B cell (primary cell): ENCODE measurements around the gene TXNDC5. TPM values are rescaled to one million over a fixed set of nuclear protein-coding genes. Genes with fewer than 3 reads are reported as not detected.

Experiments
- ATAC-seq: fragments of 200-7000 bp; cut with Tn5 transposase; one replicate; pipeline ENCODE4 v1.10.0; 2021; ENCODE audit warnings: low read depth, mild to moderate bottlenecking, moderate number of reproducible peaks, moderate library complexity
- CTCF ChIA-PET: fragments of 350-600 bp; sonication (Branson Sonifier 250); formaldehyde crosslinking; loops from one replicate; lab custom pipeline; 2021; ENCODE audit warnings: antibody characterized with exemption, inconsistent platforms; lab: Charles Lee
- POLR2A ChIA-PET: fragments of 350-600 bp; sonication (Branson Sonifier 250); formaldehyde crosslinking; loops from one replicate; lab custom pipeline; 2021; ENCODE audit warnings: antibody characterized with exemption; lab: Charles Lee
- DNase-seq: peaks from one replicate; pipeline ENCODE4 v3.0.0; 2013
- H2AFZ ChIP-seq: 2 replicates; pipeline ENCODE4 v1.6.1; 2012; ENCODE audit warnings: mild to moderate bottlenecking, low read depth, low read length; ENCODE audit not compliant: insufficient read depth, poor library complexity, severe bottlenecking
- H3K27ac ChIP-seq, 2 donors: 1 replicate in 1 of 2; 2 replicates in 1 of 2; pipeline ENCODE4 v1.5.1; 2012 to 2013; ENCODE audit warnings: low read length in 2 of 2, mild to moderate bottlenecking in 2 of 2, moderate library complexity in 1 of 2
- H3K27me3 ChIP-seq, 4 experiments: fragments of 200-600 bp in 1 of 4; sonication (generic) in 1 of 4; replicated peaks in 1 of 4; 1 replicate in 2 of 4; 2 replicates in 2 of 4; pipeline versions ENCODE4 v1.6.1 to v1.7.0; 2013 to 2016; ENCODE audit warnings: low read length in 3 of 4, mild to moderate bottlenecking in 2 of 4, mixed read lengths in 1 of 4, moderate library complexity in 1 of 4; ENCODE audit not compliant: insufficient read depth in 4 of 4, control insufficient read depth in 3 of 4; ENCODE audit errors: control extremely low read depth in 1 of 4
- H3K36me3 ChIP-seq, 2 experiments: replicated peaks in 1 of 2; 1 replicate in 1 of 2; 2 replicates in 1 of 2; pipeline versions ENCODE4 v1.6.1 to v1.7.1; 2013; ENCODE audit warnings: low read length in 1 of 2; ENCODE audit not compliant: insufficient read depth in 2 of 2, control insufficient read depth in 1 of 2; ENCODE audit errors: control extremely low read depth in 1 of 2, extremely low read depth in 1 of 2
- H3K4me1 ChIP-seq, 2 donors: fragments of 200-600 bp in 1 of 2; sonication (generic) in 1 of 2; 1 replicate in 1 of 2; 2 replicates in 1 of 2; pipeline versions ENCODE4 v1.5.1 to v1.6.1; 2013 to 2017; ENCODE audit warnings: low read length in 2 of 2; ENCODE audit not compliant: control insufficient read depth in 2 of 2, insufficient read depth in 2 of 2
- H3K4me2 ChIP-seq: replicated peaks from 2 replicates; pipeline ENCODE3; 2012; ENCODE audit warnings: mild to moderate bottlenecking, low read depth, low read length; ENCODE audit not compliant: poor library complexity, severe bottlenecking
- H3K4me3 ChIP-seq, 5 experiments: fragments of 200-600 bp in 1 of 5; sonication (generic) in 1 of 5; 1 replicate in 3 of 5; 2 replicates in 2 of 5; pipeline versions ENCODE4 v1.5.1 to v1.7.0; 2011 to 2016; ENCODE audit warnings: low read length in 4 of 5, mild to moderate bottlenecking in 4 of 5, low read depth in 2 of 5, control low read depth in 1 of 5, moderate library complexity in 1 of 5; ENCODE audit not compliant: insufficient read depth in 1 of 5; ENCODE audit errors: control extremely low read depth in 1 of 5, extremely low read depth in 1 of 5
- H3K79me2 ChIP-seq: fragments of 200-600 bp; sonication (generic); one replicate; pipeline ENCODE4 v1.6.0; 2016; ENCODE audit warnings: low read length; ENCODE audit not compliant: control insufficient read depth, insufficient read depth
- H3K9ac ChIP-seq: fragments of 200-600 bp; sonication (generic); 2 replicates; pipeline ENCODE4 v1.6.1; 2017; ENCODE audit warnings: mild to moderate bottlenecking, low read length, moderate library complexity
- H3K9me3 ChIP-seq, 3 donors: one replicate each; pipeline versions ENCODE4 v1.6.1 to v1.7.1; 2013; ENCODE audit warnings: low read length in 2 of 3; ENCODE audit not compliant: control insufficient read depth in 2 of 3, insufficient read depth in 1 of 3; ENCODE audit errors: control extremely low read depth in 1 of 3
- H4K20me1 ChIP-seq: 2 replicates; pipeline ENCODE4 v1.6.0; 2012; ENCODE audit warnings: mild to moderate bottlenecking, low read length; ENCODE audit not compliant: insufficient read depth, control insufficient read depth, poor library complexity, severe bottlenecking
- H3K27ac Mint-ChIP-seq: one replicate; pipeline ENCODE4 v1.8.0; 2021; ENCODE audit warnings: mixed read lengths
- H3K27me3 Mint-ChIP-seq: one replicate; pipeline ENCODE4 v1.8.0; 2021; ENCODE audit warnings: mixed read lengths
- H3K4me1 Mint-ChIP-seq: one replicate; pipeline ENCODE4 v1.8.0; 2021; ENCODE audit warnings: mixed read lengths
- H3K4me3 Mint-ChIP-seq: one replicate; pipeline ENCODE4 v1.8.0; 2021; ENCODE audit warnings: mixed read lengths
- H3K9me3 Mint-ChIP-seq: one replicate; pipeline ENCODE4 v1.8.0; 2022; ENCODE audit warnings: mixed read lengths; ENCODE audit not compliant: insufficient read depth
- CTCF ChIP-seq: fragments of 200-600 bp; IDR thresholded peaks from one replicate; pipeline ENCODE4 v1.8.0; 2022; ENCODE audit warnings: antibody characterized with exemption, mild to moderate bottlenecking
- EZH2 ChIP-seq: IDR thresholded peaks from 2 replicates; pipeline ENCODE4 v1.6.1; 2012; ENCODE audit warnings: borderline replicate concordance, low read depth, mild to moderate bottlenecking, moderate library complexity, low read length; ENCODE audit not compliant: insufficient read depth, poor library complexity, severe bottlenecking
- WGBS: methylation state at CpG from one replicate; pipeline ENCODE4 v1.1.5; 2013; ENCODE audit warnings: missing lambda C conversion rate; ENCODE audit not compliant: insufficient coverage; 5-methylcytosine and 5-hydroxymethylcytosine counted together
- intact Hi-C: fragments of 100-400 bp; cut with micrococcal nuclease; formaldehyde crosslinking; loops from one replicate; pipeline ENCODE4 v1.10.0; 2022
- polyA plus RNA-seq: library from polyadenylated mRNA; depleted of rRNA; stranded (reverse); fragments of >200 nt; gene quantifications from 2 replicates; pipeline ENCODE4 v1.2.3, GENCODE V29; 2012
- total RNA-seq, 2 donors: library from RNA; stranded (reverse); fragments of 120-200 nt in 1 of 2; gene quantifications; 1 replicate in 1 of 2; 2 replicates in 1 of 2; pipeline versions ENCODE4 v1.2.3 to v1.2.4, GENCODE V29; 2013 to 2022

TXNDC5 gene
- total and polyA plus RNA-seq, 2 donors (not counting 1 experiment from before 2014, with no cell fraction given): 62.6 to 91.9 TPM

GRCh38 chr6:7888587-7889357 is 21.8 kb downstream of the TXNDC5 start:
- peaks cover 0 to 99% of the 10 kb centered on the region in 2 experiments for H3K36me3 ChIP-seq

More at GRCh38 chr6:7888587-7889357, 21.8 kb downstream of the TXNDC5 start:
- no peaks in the 10 kb centered on the region for H3K27me3 Mint-ChIP-seq
- ATAC-seq (no peak), DNase-seq (no peak)
- H3K27ac Mint-ChIP-seq: no peak overlapping the region
- H3K9ac ChIP-seq: no peak overlapping the region
- CTCF ChIA-PET: no interaction called here
- no peak overlapping the region for H2AFZ ChIP-seq
- no peaks in the 10 kb centered on the region for H3K79me2 ChIP-seq
- no peaks in the 10 kb centered on the region for H3K4me1 ChIP-seq
- 98% methylated on average over 22 of the region's 25 CpGs for WGBS
- no peak overlapping the region for H3K4me3 ChIP-seq
- intact Hi-C loops: no loop called here
- no peak overlapping the region for H3K4me3 Mint-ChIP-seq
- H3K4me1 Mint-ChIP-seq: no peaks in the 10 kb centered on the region
- TF ChIP-seq EZH2: no peak
- TF ChIP-seq CTCF: no peak
- peaks cover 7% of the 10 kb centered on the region for H4K20me1 ChIP-seq
- POLR2A ChIA-PET: no interaction called here
- no peaks in the 10 kb centered on the region for H3K27me3 ChIP-seq
- H3K9me3 Mint-ChIP-seq: no peaks in the 10 kb centered on the region
- peaks cover 0 to 2% (median 0%) of the 10 kb centered on the region in 3 donors for H3K9me3 ChIP-seq
- H3K4me2 ChIP-seq: no peak overlapping the region
- no peak overlapping the region for H3K27ac ChIP-seq
